GM19452 (cell line): ENCODE measurements around the gene PSMB1.

Experiments used
- ATAC-seq: cut with Tn5 transposase; IDR thresholded peaks from one replicate; pipeline ENCODE4 v1.9.1; 2021; ENCODE audit not compliant: unreplicated experiment

Gene PSMB1

DNA sequence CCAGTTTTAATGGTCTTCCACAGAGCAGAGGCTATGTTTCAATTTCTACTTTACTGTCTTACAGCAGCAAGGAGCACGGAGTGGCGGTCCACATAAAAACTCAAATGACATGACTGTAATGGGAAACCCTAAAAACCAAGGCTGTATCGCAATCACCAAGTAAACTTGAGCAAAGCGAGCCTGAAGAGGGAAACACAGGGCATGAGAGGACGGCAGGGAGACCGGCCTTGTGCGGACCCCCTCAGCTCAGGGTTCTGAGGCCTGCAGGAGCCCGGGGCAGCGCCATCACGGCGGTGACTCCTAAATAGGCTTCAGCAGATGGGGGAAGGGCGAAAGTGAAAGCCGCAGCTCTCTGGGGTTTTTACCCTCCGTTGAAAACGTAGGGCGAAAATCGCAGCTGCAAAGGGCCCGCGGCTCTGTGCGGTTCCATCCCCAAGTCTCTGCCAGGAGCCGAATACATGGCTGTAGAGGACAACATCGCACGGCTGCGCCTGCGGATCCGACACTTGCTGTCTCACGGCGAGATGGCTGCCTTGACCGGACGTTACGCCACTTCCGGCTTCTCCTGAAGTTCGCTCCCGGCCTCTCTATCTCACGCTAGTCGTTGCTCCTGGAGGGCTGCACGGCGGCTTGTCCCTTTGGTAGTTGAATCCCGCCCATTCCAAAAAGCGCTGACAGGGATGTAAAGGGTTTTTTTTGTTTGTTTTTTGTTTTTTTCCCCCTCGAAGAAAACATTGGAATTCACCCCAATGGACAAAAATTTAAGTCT is at the start of gene PSMB1:
PSMB1 (minus strand) TSS at position 543 of the 769 bp plus-strand sequence; CDS start at position 478, 65 bp downstream.
- peak; percentile 52 for ATAC-seq

DNA sequence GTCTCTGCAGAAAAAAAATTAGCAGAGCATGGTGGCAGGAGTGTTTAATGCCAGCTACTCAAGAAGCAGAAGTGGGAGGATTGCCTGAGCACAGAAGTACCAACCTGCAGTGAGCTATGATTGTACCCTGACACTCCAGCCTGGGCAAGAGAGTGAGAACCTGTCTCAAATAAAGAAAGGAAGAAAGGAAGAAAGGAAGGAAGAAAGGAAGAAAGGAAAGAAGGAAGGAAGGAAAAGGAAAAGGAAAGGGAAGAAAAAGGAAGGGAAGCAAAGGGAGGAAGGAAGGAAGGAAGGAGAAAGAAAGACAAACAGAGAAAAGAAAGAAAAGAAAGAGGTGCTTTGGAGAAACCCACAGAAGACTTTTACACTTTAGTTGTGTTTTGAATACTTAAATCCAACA is 44.2 kb upstream of the PSMB1 start:
- no peak for ATAC-seq

DNA sequence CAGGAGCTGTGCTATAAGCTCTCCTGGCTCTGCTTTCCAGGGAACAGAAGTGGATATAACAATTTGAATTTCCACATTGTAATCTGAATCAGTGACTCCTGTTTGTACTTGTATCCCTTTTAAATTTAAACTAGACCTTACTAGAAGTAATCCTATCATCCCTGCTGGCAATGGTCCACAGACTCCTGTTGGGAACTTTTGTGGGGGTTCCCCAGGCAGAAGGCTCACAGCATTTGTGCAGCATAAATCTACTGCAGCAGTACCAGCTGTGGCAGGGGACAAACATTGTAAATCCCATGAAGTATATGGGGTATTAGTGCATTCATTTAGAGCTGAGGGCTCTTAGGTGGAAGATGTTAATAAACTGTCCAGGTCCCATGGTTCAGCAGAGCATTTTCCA is 43.3 kb upstream of the PSMB1 start:
- ATAC-seq = no peak

DNA sequence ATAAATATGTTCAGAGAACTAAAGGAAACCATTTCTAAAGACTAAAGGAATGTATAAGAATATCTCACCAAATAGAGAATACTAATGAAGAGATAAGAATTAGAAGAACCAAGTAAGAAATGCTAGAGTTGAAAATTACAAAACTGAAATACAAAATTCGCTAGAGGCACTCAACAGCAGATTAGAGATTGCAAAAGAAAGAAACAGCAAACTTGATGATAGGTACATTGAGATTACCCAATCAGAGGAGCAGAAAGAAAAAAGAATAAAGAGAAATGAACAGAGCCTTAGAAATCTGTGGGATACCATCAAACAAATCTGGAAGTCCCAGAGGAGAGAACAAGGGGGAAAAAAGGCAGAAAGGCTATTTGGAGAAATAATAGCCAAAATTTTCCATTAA is 37.6 kb upstream of the PSMB1 start:
- no peak for ATAC-seq

DNA sequence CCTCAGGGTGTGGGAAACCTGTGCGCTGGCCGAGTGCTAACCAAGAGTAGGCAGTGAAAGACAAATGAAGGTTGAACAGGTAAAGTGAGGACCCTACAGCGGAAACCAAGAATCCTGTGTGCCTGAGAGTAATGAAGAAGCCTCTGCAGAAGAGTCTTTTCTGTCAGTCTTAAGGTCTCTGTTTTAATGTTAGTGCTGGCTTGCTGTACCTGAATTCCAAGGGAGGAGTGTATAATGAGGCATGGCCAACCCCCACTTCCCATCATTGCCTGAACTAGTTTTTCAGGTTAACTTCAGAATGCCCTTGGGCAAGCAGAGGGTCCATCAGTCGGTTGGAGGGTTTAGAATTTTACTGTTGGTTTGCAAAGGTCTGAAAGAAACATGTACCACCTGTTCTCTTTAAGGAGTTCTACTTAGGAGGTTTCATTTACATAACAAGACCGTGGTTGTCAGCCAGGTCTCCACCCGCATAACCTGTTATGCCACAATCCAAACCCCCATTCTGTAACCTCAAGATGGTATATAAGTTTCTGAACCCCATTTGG is 31.9 kb upstream of the PSMB1 start:
- ATAC-seq = peak; percentile 33

DNA sequence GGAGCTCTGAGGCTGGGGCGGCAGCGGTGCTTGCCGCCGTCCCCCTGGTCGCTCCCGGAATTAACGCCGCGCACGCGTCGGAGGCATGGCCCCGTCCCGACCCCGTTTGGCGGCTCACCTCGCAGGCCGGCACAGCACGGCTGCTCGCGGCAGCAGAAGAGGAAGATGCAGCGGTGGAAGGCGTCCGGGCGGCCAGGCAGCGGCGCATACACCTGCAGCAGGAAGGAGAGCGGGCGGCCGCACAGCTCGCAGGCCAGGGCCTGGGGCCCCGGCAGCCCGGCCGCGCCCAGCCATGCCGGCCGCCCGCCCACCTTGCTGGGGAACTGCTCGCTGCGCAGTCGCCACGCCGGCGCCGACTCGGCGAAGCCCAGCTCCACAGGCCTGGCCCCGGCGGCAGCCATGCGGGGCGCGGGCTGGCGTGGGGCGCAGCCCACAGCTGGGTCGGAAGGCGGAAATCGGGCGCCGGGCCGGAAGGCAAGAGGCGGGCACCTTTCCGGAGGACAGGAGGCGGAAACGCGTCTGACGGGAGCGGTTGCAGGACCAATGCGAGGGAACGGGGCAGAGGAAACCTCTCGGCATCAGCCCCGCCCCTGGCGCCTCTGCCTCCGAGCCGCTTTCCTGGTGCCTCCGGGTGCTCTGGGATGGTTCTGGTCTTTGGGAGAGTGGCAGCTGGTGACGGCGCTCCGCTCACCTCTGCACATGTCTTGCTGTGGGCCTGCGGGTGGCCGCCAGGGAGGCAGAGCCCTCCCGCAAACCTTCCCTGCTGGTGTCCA is 31.3 kb upstream of the PSMB1 start, which contains the start of gene PDCD2:
PDCD2 (minus strand) TSS at position 457 of the 773 bp plus-strand sequence; CDS start at position 401, 56 bp downstream.
- ATAC-seq = peak; percentile 98

DNA sequence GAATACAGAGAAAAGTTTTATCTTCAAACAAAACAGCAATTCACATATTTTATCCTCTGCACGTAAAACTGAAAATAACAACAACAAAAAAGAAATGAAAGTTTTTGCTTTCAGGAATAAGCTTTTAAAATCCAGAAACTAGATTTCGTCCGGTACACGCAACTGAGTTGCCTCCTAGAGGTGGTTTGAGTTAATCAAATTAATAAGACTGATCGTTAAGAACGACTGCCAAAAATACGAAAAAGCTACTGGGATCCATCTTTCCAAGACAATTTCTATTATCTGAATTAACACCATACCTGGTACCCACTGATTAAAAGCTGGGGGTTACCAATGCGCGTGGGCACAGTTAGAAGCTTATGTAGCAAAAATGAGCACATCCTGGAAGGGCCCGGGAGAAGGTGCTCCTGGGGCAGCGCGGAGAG is 30.7 kb upstream of the PSMB1 start:
- ATAC-seq = peak; percentile 1

DNA sequence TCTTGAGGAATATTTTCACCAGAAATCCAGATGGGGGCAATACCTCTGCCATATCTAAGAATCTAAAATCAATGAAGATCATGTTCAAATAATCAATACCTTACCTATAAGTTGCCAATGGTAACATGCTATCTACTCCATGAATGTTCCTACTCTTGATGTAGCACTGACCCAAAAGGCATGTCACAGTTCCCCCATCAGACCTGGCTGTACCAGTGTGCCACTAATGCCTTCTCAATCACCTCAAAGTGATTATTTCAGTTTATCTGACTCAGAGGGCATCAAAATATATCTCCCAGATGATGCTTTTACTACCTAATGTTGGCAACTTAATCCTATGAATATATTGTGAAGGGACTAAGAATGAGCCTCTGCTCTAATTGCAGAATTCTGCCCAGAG is 25.8 kb upstream of the PSMB1 start:
- no peak for ATAC-seq

DNA sequence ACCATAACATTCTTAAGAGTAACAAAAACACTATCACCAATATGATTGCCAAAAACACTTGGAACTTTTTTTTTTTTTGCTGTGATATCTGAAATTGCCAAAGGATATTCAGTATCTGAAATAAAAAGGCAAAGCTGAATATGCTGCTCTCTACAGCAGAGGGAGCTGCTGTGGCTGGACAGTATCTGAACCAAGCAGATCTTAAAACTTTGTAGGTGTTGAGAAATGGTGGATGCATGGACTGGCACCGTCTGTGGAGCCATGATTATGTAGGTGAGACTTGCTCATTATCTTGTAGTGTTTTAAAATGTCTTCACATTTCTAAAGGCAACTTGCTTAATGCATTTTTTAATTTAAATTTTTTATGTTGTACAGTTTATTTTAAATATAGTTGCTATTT is 22.1 kb upstream of the PSMB1 start:
- no peak for ATAC-seq

DNA sequence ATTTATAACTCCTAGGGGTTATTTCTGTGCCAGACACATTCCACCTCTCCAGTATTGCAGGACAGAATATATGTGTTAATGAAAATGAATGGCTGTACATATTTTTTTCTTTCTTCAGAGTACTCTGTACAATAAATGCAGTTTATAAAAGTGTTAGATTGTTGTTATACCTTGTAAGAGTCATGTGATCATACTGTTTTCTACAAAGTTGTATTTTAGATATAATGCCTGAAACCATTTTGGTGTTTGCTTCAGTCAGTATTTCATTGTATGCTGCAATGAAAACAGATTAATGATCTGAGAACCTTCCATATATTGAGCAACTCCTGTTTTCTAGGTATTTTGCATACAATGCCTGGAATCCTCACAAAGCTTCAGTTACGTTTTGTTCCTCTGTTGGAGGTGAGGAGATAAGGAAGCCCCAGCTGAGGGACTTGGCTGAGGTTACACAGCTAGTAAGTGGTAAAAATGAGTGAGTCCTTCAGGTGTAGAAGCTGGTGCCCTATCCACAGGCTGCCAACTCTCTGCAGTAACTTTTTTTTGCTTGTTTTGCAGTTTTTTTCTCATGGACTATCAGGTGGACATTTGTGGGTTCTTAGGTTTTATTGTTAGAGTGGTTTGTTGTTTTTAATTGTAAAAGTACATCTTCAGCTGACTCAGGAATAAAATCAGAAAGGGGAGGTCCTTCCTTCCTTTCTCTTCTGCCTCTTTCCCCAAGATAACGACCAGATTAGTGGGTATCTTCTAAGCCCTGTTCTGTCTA is 19.8 kb upstream of the PSMB1 start:
- no peak for ATAC-seq

DNA sequence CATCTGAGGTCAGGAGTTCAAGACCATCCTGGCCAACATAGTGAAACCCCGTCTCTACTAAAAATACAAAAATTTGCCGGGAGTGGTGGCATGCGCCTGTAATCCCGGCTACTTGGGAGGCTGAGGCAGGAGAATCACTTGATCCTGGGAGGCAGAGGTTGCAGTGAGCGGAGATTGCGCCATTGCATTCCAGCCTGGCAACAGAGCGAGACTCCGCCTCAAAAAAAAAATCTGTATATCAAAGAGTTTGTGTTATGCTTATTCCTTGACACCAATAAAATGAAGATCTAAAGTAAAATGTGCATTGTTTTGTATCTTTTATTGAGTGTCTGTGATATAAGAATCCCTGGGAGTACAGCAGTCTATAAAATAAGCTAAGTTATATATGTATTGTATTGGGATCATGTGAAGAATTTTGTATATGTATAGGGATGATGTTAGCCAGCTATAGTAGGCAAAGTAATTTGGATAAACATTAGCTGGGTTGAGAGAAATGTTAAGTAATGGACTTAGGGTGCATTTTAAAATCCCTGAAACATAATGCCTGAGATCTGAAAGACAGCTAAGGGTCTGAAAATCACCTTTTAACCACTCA is 11.9 kb upstream of the PSMB1 start:
- no peak for ATAC-seq

DNA sequence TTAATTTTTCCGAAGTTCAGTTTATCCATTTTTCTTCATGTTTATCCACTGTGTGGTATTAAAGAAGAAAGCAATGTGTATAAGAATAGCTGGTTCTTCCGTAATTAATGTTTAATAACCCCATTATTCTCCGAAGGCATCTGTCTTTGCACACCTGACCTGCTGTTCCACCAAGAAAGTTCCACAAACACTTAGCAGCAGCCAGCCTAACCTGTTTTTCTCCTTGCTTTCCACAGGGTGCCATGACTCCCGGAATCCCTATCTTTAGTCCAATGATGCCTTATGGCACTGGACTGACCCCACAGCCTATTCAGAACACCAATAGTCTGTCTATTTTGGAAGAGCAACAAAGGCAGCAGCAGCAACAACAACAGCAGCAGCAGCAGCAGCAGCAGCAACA is 8.4 kb upstream of the PSMB1 start:
- no peak for ATAC-seq

DNA sequence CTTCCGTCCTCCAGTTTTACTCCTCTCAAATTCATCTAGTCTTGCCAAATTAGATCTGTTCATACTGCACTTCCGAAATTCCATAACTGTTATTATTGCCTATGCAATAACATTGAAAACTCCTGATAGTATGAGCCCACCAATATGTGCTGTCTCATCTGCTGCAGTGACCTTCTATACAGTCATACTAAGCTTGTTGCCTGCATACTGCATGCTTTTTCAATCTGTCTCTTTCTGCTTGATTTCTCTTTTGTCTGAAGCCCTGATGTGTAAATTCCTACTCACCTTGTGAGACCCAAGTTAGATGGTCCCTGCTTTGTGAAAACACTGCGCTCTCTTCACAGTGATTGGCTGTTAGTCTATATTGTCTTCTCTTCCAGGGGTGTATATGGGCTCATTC is 2.2 kb upstream of the PSMB1 start:
- no peak for ATAC-seq

DNA sequence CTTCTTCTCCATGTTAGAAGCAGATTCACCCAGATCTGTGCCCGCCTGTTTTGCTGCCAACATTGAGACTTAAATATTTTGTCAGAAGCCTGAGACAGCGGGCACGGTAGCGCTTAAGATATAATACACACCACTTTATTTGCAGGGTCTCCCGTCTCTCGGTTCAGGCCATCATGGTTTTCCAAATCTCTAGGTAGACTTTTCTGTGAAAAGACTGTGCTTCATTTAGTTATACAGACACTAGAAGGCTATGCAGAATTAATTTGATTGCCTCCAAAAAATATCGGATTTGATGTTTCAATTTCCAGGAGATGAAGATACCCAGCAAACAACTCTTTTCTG is 1.7 kb upstream of the PSMB1 start:
- ATAC-seq = no peak

DNA sequence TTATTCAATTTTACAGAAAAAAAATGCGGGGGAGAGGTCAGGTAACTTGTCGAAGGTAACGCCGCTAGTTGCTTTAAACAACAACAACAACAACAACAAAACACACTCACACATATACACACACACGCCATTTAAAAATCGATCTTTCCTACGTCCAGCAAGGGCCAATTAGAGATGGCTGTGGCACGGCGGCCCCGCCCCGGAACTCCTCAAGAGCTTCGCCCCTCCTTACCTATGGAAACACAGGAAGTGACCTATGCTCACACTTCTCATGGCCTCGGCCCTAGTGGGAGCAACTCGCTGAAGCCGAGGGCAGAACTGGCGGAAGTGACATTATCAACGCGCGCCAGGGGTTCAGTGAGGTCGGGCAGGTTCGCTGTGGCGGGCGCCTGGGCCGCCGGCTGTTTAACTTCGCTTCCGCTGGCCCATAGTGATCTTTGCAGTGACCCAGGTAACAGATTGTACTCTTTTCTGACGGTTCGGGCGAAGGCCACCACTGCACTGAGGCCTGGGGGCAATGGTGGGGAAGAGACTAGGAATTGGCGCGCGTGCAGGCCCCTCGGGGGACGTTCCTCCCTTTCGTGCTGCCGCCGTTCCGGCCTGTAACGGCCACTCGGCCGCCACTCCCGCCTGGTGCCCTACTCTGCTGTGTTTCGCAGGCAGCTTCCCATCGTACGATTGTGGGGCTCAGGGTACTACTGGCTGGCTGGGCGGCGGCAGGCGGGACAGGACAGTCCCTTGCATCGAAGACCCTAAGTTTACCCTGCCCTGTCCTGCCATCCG is 1.1 kb upstream of the PSMB1 start, which contains the start of gene TBP:
TBP (plus strand) TSS at position 357 of the 783 bp plus-strand sequence. CDS start 2,661 bp downstream, outside the sequence.
- peak; percentile 94 for ATAC-seq

DNA sequence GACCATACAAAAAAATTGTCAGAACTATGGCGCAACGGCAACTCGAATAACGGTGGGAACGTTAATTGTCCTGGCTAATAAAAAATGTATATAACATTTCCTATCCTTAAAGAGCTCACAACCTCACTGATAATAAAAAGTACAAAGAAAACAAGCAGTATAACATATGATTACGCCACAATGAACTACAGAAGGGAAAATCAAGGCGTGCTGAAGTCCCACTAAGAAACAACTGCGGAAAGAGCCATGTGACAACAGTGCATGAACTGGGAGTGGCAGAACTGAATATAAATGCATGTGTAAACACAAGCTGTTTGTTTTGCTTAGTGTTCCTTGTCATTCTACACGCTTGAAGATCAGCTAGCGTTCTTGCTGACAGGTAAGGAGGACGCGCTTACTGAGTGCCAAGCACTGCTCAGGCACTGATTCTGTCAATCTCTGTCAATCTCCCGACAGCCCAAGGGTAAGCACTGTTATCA is 466 bp upstream of the PSMB1 start:
- peak; percentile 33 for ATAC-seq

DNA sequence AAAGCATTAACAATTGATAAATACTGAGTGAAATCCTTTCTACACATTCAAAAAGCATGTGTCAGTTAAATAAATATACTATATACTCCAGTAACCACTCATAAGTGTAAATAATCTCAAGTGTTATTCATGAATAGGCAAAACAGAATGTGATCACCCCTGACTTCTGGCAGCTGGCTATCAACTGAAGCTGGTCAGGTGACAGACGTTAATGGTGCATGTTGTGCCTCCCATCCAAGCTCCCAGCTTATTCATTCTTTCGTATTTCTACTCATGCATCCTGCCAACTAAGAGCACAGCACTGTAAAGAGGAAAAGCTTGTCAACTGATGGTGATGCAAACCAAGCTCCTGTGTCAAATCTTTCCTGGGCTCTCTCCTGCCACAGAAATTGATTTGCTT is 7.7 kb downstream of the PSMB1 start:
- no peak for ATAC-seq

DNA sequence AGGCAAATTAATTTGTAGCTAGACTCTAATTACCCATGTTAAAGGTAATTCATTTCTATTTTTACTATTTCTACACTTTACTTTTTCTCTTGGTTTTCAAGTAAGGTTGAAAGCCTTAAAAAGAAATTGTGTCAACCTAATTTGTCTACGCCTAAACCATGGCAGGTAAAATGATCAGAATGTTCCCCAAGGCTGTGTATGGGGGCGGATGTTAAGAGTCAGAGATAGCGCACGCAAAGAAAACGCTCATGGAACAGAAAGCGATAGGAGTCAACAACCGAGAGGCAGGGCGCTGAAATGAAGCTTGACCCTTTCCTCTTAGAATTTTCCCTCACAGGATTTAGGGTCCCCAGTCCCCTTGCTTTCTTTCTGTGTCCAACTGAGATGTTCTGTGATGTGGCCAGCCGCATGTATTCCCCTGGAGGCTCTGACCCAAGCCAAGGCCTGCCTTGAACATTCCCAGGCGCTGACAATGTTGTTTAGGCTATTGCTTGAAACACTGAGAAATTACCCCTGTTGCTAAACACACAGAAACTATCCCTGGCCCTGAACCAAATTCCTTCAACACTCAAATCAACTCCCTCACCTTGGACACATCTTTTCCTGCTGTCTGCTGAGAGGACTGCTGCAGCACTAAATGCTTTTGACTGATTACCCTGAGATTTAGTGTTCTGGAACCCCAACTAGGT is 10.9 kb downstream of the PSMB1 start:
- ATAC-seq = no peak

DNA sequence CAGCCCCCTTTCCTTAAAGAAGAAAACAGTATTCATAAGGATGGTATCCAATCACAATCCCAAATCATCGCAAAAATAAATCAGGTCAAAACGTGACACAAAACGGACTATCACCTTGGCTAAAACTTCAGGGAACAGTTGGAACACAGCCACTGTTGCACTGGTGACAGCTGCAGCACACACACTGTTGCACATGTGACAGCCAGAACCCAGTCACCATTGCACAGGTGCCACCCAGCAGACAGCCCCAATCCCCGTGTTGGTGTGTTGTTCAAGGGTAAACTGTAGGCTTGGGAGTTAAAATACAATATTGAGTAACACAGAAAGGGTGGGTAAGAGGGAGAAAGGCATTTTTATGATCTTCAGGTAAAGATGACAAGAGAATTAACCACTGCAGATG is 15.8 kb downstream of the PSMB1 start:
- no peak for ATAC-seq
